Esophagus muscularis mucosa (tissue), 3 donors: Measurements from ENCODE around the gene PROS1.
"Not testable (repeated sequence)": the region's sequence is repeated elsewhere in the genome, so short reads cannot be mapped to it uniquely, and the experiment has no call there.

Source experiments
- CTCF ChIP-seq, 3 experiments: fragments of 200-600 bp in 2 of 3; fragments of 450-650 bp in 1 of 3; sonication (generic) in 2 of 3; IDR thresholded peaks; one replicate each; pipeline ENCODE4 v1.5.1; 2017 to 2019; ENCODE audit warnings: antibody characterized with exemption in 3 of 3, mild to moderate bottlenecking in 2 of 3, moderate library complexity in 1 of 3
- POLR2A ChIP-seq: fragments of 450-650 bp; IDR thresholded peaks from one replicate; pipeline ENCODE4 v1.6.1; 2017; ENCODE audit warnings: antibody characterized with exemption, moderate library complexity, mild to moderate bottlenecking, low read depth
- POLR2AphosphoS5 ChIP-seq, 2 donors: sonication (generic); formaldehyde crosslinking; IDR thresholded peaks; one replicate each; pipeline ENCODE4 v1.6.1; 2017; ENCODE audit warnings: antibody characterized with exemption in 2 of 2

GRCh38 chr3:93852228-93852627, 121.5 kb downstream of the PROS1 start:
- not testable (repeated sequence) for TF ChIP-seq CTCF (IDR thresholded peaks at IDR 0.05); POLR2A; POLR2AphosphoS5 (IDR thresholded peaks at IDR 0.05)
